Fibroblast of peridontal ligament (primary cell): Measurements from ENCODE around the gene SLC25A13.

ENCODE experiments used
- DNase-seq: peaks from one replicate; pipeline ENCODE4 v3.0.0-alpha.2; 2010; ENCODE audit errors: extremely low read depth

Gene SLC25A13

DNA sequence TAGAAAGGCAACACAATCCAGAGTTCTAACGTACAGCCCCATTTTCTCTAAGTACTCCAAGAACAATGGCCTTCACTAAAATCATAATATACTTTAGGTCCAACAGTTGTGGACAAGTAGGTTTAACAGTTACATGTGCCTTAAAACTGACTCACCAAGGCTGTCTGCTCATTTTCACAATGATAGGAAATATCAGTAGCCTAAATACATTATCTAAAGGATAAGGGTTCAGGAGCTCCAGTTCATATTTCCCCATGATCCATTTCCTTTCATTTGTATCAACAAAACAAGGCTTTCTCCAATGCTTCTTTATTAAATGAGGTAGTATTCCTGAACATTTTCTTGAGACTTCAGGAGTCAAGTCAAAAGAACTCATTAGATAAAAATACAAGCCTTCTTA is 164.0 kb downstream of the SLC25A13 start:
- DNase-seq = no peak

DNA sequence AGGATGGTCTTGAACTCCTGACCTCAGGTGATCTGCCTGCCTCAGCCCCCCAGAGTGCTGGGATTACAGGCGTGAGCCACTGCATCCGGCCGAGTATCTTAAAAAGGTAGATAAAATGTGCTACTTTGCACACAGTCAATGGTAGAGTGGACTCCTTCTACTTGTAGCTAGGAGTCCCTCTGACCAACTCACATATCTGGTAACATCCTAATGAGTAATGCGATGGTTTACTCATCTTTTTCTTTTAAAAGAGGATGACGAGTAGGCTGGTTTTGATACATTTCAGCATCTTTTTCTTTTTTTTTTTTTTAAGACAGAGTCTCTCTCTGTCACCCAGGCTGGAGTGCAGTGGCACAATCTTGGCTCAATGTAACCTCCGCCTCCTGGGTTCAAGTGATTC is 167.4 kb downstream of the SLC25A13 start:
- DNase-seq = peak; percentile 46

DNA sequence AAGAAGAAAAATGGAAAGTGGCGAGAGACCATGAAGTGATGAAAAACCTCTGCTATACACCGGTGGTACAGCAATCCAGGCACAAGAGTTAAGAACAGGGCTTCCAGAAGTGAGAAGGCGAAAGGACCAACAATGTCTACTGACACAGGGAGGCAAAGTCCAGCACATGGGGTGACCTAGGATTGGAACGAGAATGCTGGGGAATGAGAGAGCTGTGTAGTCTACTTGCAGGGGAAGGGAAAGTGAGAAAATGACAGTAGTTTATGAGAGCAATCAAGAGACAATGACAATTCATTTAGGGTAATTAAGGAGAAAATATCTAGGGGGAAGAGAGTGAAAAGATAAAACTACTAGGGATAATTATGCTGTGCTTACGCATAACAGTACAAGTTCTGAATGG is 169.2 kb downstream of the SLC25A13 start:
- DNase-seq = no peak

DNA sequence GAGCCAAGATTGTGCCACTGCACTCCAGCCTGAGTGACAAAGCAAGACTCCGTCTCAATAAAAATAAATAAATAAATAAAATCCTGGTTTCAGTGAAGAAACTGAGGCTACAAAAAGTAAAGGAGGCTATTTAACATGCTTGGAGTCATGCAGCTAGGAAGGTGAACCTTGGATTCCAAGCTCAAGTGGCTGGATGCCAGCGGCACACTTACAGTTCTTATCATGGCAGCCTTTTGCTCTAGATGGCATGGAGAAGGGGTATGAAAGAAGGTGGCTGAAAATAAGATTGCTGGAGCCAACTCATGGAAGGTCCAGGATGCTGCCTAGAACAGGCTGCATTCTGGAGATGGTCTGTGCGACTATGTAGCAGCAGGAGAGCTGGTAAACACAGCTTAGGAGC is 170.0 kb downstream of the SLC25A13 start:
- no peak for DNase-seq

DNA sequence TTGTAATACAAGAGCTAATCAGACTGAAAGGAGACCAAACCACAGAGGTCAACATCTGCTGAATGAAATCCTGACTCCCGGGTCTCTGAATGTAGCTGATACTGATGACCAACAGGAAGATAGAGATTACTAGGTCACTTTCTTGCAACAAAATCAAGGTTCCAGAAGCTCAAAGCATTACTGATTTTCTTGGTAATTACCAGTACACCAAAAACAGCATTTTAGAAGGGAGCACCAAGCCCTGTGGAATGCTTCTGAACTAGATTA is 177.7 kb downstream of the SLC25A13 start:
- peak; percentile 5 for DNase-seq

GRCh38 chr7:96143495-96144259 is 178.2 kb downstream of the SLC25A13 start:
- DNase-seq = no peak

- DNase-seq = no peak
These were observed 185.2 kb downstream of the SLC25A13 start for GRCh38 chr7:96136600-96137239.

GRCh38 chr7:96135241-96135640 is 186.7 kb downstream of the SLC25A13 start:
- DNase-seq = no peak

DNA sequence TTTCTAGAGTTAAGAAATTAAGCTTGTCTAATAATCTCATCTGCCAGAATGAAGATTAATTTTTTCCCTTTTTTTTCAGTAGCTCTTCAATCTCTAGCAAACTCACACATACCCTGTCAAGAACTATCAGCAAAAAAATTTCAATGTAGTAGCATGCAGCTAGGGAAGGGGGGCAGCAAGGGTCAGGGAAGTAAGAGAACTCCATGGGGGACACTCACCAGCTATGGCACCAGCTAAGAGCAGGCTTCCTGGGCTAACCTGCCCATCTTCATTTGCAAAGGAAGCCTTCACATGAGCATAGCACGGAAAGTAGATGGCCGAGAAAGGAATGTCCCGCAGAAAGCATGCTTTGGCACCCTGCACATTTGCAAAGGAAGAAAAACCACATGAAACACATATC is 190.4 kb downstream of the SLC25A13 start:
- DNase-seq = no peak

GRCh38 chr7:96127746-96128145 is 194.2 kb downstream of the SLC25A13 start:
- peak; percentile 9 for DNase-seq

DNA sequence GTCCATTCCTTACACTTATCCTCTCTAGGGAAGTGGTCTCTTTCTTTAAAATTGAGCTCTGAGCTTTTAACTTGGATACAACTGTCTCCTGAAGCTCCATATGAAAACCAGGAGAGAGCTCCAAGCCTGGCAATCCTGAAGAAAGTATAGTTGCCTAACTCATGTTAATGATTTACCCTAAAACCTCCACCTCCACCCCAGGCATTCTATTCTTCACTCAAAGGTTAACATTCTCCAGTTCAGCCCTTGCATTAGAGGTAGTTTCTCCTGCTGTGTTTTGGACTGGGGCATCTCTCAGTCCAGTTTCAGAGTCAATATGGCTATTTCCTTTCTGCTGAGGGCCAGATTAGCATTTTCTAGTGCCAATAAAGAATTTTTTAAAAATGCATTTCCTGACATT is 195.5 kb downstream of the SLC25A13 start:
- no peak for DNase-seq

DNA sequence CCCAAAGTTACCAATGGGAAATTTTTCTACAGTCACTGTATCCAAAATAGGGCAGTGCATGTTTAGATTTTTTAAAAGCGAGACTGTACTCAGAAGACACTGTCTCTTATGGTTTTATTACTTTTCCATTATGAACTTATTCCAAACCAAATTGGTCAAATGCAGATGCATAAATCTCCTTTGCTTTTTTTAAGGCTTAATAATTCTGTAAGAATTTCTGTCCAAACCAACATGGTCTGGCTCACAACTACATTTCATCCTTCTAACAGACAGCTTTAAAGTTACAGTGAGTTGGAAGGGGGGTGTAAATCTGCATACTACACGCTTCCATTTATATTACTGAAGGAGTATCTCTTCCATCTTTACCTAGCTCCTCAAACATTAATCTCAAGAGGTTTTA is 199.2 kb downstream of the SLC25A13 start:
- DNase-seq = peak; percentile 51

- DNase-seq = no peak
These were observed 200.1 kb downstream of the SLC25A13 start for GRCh38 chr7:96121752-96122151.

GRCh38 chr7:96120445-96121225 is 201.3 kb downstream of the SLC25A13 start:
- peak; percentile 77 for DNase-seq

DNA sequence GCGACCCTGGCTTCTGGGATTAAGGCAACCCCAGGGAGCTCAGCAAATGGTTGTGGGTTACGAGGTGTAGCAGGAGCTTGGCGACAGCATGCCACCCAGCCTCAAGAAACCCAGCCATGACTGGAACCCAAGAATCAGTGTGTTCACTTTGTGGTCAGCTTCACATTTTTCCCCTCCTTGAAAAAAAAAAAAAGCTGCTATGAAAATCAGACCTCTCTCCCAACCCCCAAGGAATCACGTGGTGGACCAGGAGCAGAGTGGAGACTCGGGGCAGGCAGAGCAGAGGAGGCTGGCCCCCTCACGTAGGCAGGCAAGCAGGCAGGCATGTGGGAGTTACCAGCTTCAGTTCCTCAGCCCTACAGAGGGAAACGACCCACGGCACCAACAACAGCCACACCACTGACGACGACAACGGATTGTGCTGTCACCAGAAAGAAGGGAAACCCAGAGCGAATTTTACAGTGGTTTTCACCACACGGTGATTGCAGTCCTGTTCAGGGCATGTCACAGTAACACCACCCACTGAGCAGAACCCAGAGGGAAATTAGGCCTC is 203.4 kb downstream of the SLC25A13 start:
- DNase-seq = peak; percentile 43

GRCh38 chr7:96116173-96116572 is 205.7 kb downstream of the SLC25A13 start:
- no peak for DNase-seq

DNA sequence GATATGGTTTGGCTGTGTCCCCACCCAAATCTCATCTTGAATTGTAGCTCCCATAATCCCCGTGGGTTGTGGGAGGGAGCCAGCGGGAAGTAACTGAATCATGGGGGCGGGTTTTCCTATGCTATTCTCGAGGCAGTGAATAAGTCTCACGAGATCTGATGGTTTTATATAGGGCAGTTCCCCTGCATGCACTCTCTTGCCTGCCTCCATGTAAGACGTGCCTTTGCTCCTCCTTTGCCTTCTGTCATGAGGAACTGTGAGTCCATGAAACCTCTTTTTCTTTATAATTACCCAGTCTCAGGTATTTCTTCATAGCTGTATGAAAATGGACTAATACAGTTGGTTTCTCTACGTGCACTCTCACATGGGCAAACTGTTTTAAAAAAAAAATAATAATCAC is 207.7 kb downstream of the SLC25A13 start:
- DNase-seq = no peak

DNA sequence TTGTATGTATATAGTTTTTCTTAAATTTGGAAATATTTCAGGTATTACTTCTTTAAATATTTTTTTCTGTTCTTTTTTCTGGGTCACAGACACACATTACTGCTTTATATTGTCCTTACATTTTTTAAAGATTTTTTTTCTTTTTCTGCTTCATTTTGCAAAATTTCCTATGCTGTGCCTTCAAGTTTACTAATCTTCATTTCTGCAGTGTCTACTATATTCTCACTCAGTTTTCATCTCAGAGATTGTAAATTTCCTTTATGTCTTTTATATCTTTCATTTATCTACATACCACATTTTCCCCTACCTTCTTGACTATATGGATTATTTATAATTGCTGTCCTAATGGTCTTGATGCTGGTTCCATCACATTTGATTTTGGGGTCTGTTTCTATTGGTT is 210.5 kb downstream of the SLC25A13 start:
- DNase-seq = no peak

- DNase-seq = no peak
These were observed 216.9 kb downstream of the SLC25A13 start for GRCh38 chr7:96104984-96105383.

GRCh38 chr7:96102096-96102811 is 219.6 kb downstream of the SLC25A13 start:
- DNase-seq = no peak

DNA sequence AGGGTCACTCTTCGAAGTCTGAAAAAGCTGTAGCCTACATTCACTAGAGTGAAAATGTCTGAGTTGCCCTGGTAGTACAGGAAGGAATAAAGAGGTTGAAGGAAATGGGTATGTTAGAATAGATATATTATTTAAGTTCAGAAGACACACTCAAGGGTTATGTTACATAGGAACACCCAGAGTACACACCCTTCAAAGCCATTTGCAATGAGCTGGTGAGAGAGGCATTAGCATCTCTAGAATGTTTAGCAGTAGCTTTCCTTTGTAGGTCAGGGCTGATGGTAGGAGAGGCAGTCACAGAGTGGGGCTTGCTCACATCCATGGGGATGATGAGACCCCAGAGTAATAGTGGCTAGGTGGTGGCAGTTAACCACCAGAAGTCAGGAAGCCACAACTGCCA is 221.2 kb downstream of the SLC25A13 start:
- no peak for DNase-seq

GRCh38 chr7:96097835-96098234 is 224.1 kb downstream of the SLC25A13 start:
- peak; percentile 91 for DNase-seq
